ENCODE results near the gene CFAP58. TPM values are rescaled to one million over a fixed set of nuclear protein-coding genes. Genes with fewer than 3 reads are reported as not detected.

CFAP58 gene
- polyA plus RNA-seq, 4 donors, result 0.35 to 0.49 (median 0.43) TPM

DNA sequence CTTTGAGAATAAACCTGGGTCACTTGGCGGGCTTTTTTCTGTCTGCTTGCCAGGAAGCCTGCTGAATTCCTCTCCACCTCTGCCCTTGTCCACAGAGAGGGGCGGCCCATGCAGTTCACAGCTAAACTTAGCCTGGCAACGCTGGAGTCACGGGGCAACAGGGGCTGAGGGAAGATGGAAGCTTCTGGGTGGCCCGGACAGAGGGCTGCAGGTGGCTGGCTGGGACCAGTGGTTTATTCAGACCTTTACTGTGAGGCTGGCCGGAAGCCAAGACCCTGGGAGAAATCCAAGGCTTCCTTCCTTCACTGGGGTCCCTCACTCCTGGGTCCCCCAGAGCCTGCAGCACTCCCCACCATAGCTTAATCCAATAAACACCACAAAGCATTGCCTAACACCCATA, 32.4 kb upstream of the CFAP58 start:
- no peak for DNase-seq (ENCODE audit: low read depth in 4 of 4, low spot score in 3 of 4)

GRCh38 chr10:104321725-104322415, 31.8 kb upstream of the CFAP58 start:
- no peak for DNase-seq (ENCODE audit: low read depth in 4 of 4, low spot score in 3 of 4)

- no peak for DNase-seq (ENCODE audit: low read depth in 4 of 4, low spot score in 3 of 4)
Observed at GRCh38 chr10:104322416-104322782, 31.2 kb upstream of the CFAP58 start.

DNA sequence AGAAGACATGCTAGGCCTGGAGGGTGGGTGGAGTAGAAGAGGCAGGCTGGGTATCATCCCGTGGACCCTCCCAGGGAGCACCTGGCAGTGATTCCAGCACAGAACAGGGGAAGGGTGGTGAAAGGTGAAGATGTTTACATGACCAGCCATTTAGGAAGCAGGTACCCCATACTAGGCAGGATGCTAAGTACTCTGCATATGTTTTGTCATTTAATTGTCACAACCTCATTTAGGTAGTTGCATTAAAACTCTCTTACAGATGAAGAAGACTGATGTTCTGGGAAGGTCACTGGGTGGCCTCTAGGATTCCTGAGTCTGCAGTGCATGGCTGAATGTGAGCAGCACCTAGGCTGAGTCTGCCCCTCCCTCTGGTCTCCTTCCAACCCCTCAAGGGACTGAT, 30.5 kb upstream of the CFAP58 start:
- DNase-seq (ENCODE audit: low read depth in 4 of 4, low spot score in 3 of 4), result no peak

- DNase-seq (ENCODE audit: low read depth in 4 of 4, low spot score in 3 of 4), result no peak
Observed at GRCh38 chr10:104323760-104324201, 29.9 kb upstream of the CFAP58 start.

DNA sequence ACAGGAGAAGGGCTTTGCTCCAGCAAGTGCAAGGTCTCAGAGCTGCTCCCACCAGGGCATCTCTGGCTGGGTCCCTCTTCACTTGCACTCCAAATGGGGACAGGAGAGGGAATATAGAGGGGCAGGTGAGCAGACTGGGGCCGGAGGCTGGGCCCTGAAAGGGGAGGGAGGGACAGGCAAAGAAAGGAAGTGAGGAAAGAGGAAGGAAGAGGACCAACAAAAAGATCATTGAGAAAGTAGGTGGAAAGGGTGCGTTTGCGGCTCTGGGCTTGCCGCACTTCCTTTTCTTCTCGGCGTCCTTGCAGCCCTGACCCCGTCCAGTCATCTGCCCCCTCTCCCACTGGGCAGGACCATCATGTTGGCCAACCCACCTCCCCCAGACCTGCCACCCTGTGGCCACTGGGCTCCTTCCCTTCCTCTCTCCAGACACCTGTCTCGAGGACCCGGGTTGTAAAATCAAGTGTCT, 29.4 kb upstream of the CFAP58 start:
- DNase-seq (ENCODE audit: low read depth in 4 of 4, low spot score in 3 of 4), result no peak

GRCh38 chr10:104324931-104325330, 28.7 kb upstream of the CFAP58 start:
- no peak for DNase-seq (ENCODE audit: low read depth in 4 of 4, low spot score in 3 of 4)

- DNase-seq (ENCODE audit: low read depth in 4 of 4, low spot score in 3 of 4), result no peak
Observed at GRCh38 chr10:104325436-104326435, 27.9 kb upstream of the CFAP58 start.

- no peak for DNase-seq (ENCODE audit: low read depth in 4 of 4, low spot score in 3 of 4)
Observed at GRCh38 chr10:104326991-104327610, 26.5 kb upstream of the CFAP58 start.

GRCh38 chr10:104327745-104328645, 25.6 kb upstream of the CFAP58 start:
- no peak for DNase-seq (ENCODE audit: low read depth in 4 of 4, low spot score in 3 of 4)

DNA sequence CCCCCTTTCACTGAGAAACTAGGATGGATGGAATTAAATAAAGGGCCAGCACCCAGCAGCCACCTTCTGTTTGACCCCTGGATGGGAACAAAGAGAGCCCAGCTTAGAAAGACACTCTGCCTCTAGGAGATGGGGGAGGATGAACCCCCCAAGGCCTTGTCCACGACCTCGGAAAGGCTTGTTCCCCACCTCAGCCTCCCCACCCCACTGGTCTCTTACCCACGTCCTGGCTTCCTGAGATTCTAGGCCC, 25.1 kb upstream of the CFAP58 start:
- DNase-seq (ENCODE audit: low read depth in 4 of 4, low spot score in 3 of 4), result no peak

DNA sequence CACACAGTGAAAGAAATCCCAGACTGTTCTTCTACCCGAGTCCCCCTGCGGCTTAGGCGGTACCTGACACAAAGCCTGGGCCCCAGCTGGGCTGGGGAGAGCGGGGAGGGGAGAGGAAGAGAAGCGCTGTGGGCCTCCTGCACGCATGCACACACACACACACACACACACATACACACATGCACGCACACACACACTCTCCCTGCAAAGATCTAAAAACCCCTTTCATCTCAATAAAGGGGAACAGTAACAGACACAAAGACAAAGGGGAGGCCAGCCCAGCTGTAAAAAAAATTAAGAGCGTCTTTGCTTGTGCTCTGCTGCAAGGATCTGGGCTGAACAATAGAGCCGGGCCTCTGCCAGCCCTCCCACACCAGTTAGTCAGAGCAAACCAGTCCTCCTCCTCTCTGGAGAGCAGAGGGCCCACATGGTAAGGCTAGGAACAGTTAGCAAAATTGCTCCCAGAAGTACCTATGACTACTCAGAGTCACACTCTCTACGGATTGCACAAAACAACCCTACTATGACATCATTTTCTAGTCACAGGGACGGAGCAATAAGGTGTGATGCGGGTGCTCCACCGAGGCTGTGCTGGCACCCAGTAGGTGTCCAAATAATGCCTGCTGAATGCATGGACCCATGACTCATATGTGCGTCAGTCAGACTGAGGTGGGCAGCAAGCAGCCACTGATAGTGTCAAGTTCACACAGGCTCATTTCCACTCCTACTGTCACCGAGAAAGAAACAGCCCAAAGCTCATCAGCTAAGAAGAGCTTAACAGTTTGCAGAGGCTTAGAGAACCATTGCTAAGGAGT, 24.5 kb upstream of the CFAP58 start:
- DNase-seq (ENCODE audit: low read depth in 4 of 4, low spot score in 3 of 4), result no peak

- DNase-seq (ENCODE audit: low read depth in 4 of 4, low spot score in 3 of 4), result no peak
Observed at GRCh38 chr10:104329735-104330134, 23.9 kb upstream of the CFAP58 start.

DNA sequence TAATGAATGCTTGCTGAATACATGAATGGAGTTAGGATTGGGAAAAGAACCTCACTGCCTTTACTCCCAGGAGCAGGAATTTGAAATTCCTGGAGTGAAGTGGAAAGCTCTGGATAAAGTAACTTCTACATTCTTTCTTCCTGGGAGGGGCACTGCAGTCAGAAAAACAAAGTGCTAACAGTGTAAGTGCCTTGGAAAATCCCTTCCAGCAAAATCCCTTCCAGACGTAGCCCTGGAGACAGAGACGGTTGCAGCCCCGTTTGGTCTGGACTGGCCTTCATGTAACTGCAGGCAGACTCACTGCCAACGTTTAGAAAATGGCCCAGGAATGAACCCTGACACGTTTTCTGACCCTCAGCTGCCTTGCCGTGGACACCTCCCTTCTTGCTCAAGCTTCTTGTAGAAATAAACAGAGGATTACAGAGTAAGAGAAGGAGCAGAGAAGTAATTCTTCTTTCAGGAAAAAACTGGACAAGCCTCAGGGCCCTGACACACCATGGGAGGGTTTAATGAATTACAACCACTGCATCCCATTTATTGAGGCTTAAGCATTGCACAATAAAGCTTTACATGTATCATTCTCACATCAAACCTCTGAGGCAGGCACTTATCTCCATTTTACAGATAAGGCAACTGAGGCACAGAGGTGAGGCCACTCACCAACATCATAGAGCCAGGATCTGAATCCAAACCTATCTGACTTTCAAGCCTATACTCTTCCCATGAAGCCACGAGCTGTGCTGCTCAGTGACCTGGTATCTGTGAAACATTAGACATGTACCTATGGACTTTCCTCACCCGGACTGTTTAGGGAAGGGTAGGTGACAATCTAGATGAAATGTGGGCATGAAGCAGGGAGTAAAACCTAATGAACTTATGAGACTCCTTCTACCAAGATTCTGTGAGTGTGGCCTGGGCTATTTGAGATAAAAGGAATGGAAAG, 23.2 kb upstream of the CFAP58 start:
- no peak for DNase-seq (ENCODE audit: low read depth in 4 of 4, low spot score in 3 of 4)

GRCh38 chr10:104331208-104331838, 22.3 kb upstream of the CFAP58 start:
- DNase-seq (ENCODE audit: low read depth in 4 of 4, low spot score in 3 of 4), result no peak

DNA sequence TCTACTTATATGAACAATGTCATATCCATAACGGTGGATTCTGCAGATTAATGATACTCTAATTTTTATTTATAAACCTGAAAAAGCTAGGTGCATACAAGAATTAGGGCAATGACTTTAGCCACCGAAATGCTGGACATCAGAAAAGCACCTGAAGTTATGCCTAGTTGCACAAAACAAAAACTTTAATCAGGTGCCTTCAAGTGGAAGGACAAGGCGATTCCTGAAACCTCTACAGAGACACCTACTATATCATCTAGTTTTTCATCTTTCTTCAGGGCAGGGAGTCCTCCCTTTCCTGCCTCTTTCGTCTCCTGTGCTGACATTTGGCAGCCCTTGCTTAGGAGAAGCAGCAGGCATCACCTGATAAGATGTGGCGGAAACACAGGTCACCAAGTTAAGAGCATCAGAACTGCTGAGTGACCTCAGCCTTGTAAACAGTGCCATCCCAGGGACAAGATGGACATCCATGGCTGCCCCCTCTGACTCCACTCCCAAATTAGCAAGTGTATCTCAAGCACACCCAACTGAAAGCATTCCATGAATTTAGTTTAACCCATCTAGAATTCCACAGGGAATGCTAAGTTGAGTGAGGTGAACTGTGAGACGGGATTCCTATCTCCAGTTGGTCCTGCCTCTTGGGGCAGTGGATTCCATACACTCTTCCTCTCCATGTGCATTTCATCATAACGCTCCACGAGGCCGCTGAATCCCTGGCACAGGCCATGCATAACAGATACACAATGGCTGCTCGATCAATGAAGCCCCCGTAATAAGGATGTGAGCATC, 21.2 kb upstream of the CFAP58 start:
- no peak for DNase-seq (ENCODE audit: low read depth in 4 of 4, low spot score in 3 of 4)

DNA sequence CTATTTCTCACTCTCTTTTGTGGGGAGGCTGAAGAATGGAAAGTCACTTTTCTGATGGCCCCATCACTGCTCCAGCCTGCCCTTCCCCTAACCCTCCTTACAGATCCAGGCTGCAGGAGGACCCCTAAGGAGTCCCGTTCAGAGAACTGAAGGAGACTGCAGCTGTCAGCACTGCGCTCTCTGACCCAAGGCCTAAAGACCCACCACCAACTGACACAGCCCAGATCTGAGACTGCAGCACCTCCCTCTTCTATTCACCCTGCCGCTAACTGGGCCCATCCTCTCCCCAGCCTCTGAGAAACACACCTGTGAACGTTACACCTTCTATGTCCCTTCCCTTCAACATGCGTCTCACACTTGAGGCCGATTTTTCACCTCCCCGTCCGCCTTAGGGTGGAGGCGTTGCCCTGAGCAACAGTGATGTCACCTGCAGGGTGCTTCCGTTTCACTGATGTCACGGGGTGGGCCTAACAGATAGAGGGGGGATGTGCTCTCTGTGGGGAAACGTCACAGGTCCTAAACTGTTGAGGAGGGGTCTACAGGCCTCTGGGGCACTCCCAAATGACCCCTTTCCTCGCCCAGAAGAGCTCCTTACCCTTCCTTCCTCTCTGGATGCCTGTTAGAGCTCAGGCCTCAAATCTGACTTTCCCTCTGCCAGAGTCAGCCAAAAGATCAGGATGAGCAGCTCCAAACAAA, 20.5 kb upstream of the CFAP58 start:
- no peak for DNase-seq (ENCODE audit: low read depth in 4 of 4, low spot score in 3 of 4)

Measured in right renal pelvis (tissue), 4 donors.